T-helper 17 cell (primary cell): ENCODE data around the gene TRIM9. TPM values are rescaled to one million over a fixed set of nuclear protein-coding genes. Genes with fewer than 3 reads are reported as not detected.
A peak's percentile ranks its signal among the peaks of the same experiment; 100 is the strongest.
"Not testable (repeated sequence)": the region's sequence is repeated elsewhere in the genome, so short reads cannot be mapped to it uniquely, and the experiment has no call there.

Source experiments
- ATAC-seq: fragments of 150-1000 bp; cut with Tn5 transposase; 2 replicates; pipeline ENCODE4 v1.10.0; 2021; ENCODE audit warnings: mild to moderate bottlenecking, moderate library complexity
- DNase-seq, 3 donors: peaks; one replicate each; pipeline versions ENCODE4 v3.0.0 to v3.0.0-alpha.2; 2020 to 2021
- H3K9me3 ChIP-seq: one replicate; pipeline ENCODE4 v1.7.0; 2013; ENCODE audit warnings: low read length, mild to moderate bottlenecking; ENCODE audit not compliant: control insufficient read depth, poor library complexity, severe bottlenecking
- H3K27ac Mint-ChIP-seq: one replicate; pipeline ENCODE4 v1.8.0; 2022; ENCODE audit warnings: mild to moderate bottlenecking, moderate library complexity, mixed read lengths
- H3K27me3 Mint-ChIP-seq: one replicate; pipeline ENCODE4 v1.8.0; 2022; ENCODE audit warnings: mixed read lengths
- H3K36me3 Mint-ChIP-seq: one replicate; pipeline ENCODE4 v1.8.0; 2022; ENCODE audit warnings: low read depth, mixed read lengths
- H3K4me1 Mint-ChIP-seq: one replicate; pipeline ENCODE4 v1.8.0; 2022; ENCODE audit warnings: mild to moderate bottlenecking, mixed read lengths
- H3K4me3 Mint-ChIP-seq: one replicate; pipeline ENCODE4 v1.8.0; 2022; ENCODE audit warnings: mild to moderate bottlenecking, moderate library complexity, mixed read lengths
- total RNA-seq, 4 donors: library from RNA in 2 of 4; stranded (reverse) in 2 of 4; gene quantifications; one replicate each; pipeline ENCODE4 v1.2.3 and lab custom pipeline; 2022 to 2026

TRIM9 gene
- total RNA-seq, 2 donors from 2014 or later: 0.07 to 0.16 TPM

GRCh38 chr14:50954811-50955372 lies 140.0 kb downstream of the TRIM9 start:
- H3K4me3 Mint-ChIP-seq: no peak overlapping the region
- no peak overlapping the region for H3K27ac Mint-ChIP-seq
- DNase-seq (no peak), ATAC-seq (no peak)
- H3K9me3 ChIP-seq: no peaks in the 10 kb centered on the region
- peaks cover 4% of the 10 kb centered on the region for H3K4me1 Mint-ChIP-seq
- no peaks in the 10 kb centered on the region for H3K36me3 Mint-ChIP-seq
- H3K27me3 Mint-ChIP-seq: peaks cover 11% of the 10 kb centered on the region

- DNase-seq (no peak), ATAC-seq (no peak)
- peaks cover 9% of the 10 kb centered on the region for H3K27me3 Mint-ChIP-seq
- H3K4me1 Mint-ChIP-seq: peaks cover 4% of the 10 kb centered on the region
- H3K9me3 ChIP-seq: no peaks in the 10 kb centered on the region
- H3K27ac Mint-ChIP-seq: no peak overlapping the region
- no peak overlapping the region for H3K4me3 Mint-ChIP-seq
- no peaks in the 10 kb centered on the region for H3K36me3 Mint-ChIP-seq
Measured at GRCh38 chr14:50953502-50953901, 141.4 kb downstream of the TRIM9 start.

- Mint-ChIP-seq H3K27ac (no peak overlapping the region), H3K4me3 (no peak overlapping the region), H3K4me1 (peaks cover 4% of the 10 kb centered on the region), H3K27me3 (peaks cover 9% of the 10 kb centered on the region), H3K36me3 (no peaks in the 10 kb centered on the region)
- H3K9me3 ChIP-seq: no peaks in the 10 kb centered on the region
- ATAC-seq (no peak), DNase-seq (no peak)
Measured at GRCh38 chr14:50951032-50951431, 143.9 kb downstream of the TRIM9 start.

- H3K27ac Mint-ChIP-seq: no peak overlapping the region
- peaks cover 7% of the 10 kb centered on the region for H3K4me1 Mint-ChIP-seq
- no peak overlapping the region for H3K4me3 Mint-ChIP-seq
- DNase-seq (no peak), ATAC-seq (no peak)
- H3K9me3 ChIP-seq: no peaks in the 10 kb centered on the region
- peaks cover 2% of the 10 kb centered on the region for H3K36me3 Mint-ChIP-seq
- H3K27me3 Mint-ChIP-seq: peaks cover 17% of the 10 kb centered on the region
Measured at GRCh38 chr14:50948205-50948604, 146.7 kb downstream of the TRIM9 start.

- Mint-ChIP-seq H3K36me3 (peaks cover 2% of the 10 kb centered on the region), H3K27me3 (peaks cover 15% of the 10 kb centered on the region), H3K4me1 (peaks cover 10% of the 10 kb centered on the region), H3K4me3 (no peak overlapping the region), H3K27ac (no peak overlapping the region)
- no peak for ATAC-seq
- DNase-seq: no peak
- no peaks in the 10 kb centered on the region for H3K9me3 ChIP-seq
Measured at GRCh38 chr14:50947446-50947845, 147.5 kb downstream of the TRIM9 start.

GRCh38 chr14:50946234-50946935 lies 148.5 kb downstream of the TRIM9 start:
- H3K27me3 Mint-ChIP-seq: peaks cover 26% of the 10 kb centered on the region
- ATAC-seq: no peak

GRCh38 chr14:50944647-50945413 lies 150.1 kb downstream of the TRIM9 start:
- Mint-ChIP-seq H3K36me3 (peaks cover 8% of the 10 kb centered on the region), H3K4me1 (peaks cover 7% of the 10 kb centered on the region), H3K27ac (no peak overlapping the region), H3K4me3 (peak overlapping the region; percentile 91), H3K27me3 (peaks cover 31% of the 10 kb centered on the region)
- DNase-seq: no peak
- H3K9me3 ChIP-seq: no peaks in the 10 kb centered on the region
- peak; percentile 12 for ATAC-seq

More at GRCh38 chr14:50946234-50946935, 148.5 kb downstream of the TRIM9 start:
- Mint-ChIP-seq H3K4me1 (peaks cover 7% of the 10 kb centered on the region), H3K27ac (no peak overlapping the region), H3K4me3 (no peak overlapping the region), H3K36me3 (peaks cover 6% of the 10 kb centered on the region)
- no peak for DNase-seq
- no peaks in the 10 kb centered on the region for H3K9me3 ChIP-seq

- peaks cover 8% of the 10 kb centered on the region for H3K36me3 Mint-ChIP-seq
- peak in 2 of 3 donors; percentile 7 to 11 for DNase-seq
- H3K27me3 Mint-ChIP-seq: peaks cover 31% of the 10 kb centered on the region
- peak; percentile 50 for ATAC-seq
- H3K9me3 ChIP-seq: no peaks in the 10 kb centered on the region
- H3K4me1 Mint-ChIP-seq: peaks cover 7% of the 10 kb centered on the region
- peak within 1 kb of the TSS; percentile 91 for H3K4me3 Mint-ChIP-seq
- H3K27ac Mint-ChIP-seq: no peak within 1 kb of the TSS
Measured at GRCh38 chr14:50943943-50944646, 150.8 kb downstream of the TRIM9 start, which contains the start of gene PYGL. Gene PYGL (minus strand): TSS chr14:50944483. CDS start chr14:50944403, 80 bp downstream.

- no peak for ATAC-seq
- no peak overlapping the region for H3K27ac Mint-ChIP-seq
- peaks cover 7% of the 10 kb centered on the region for H3K4me1 Mint-ChIP-seq
- no peak for DNase-seq
- peaks cover 8% of the 10 kb centered on the region for H3K36me3 Mint-ChIP-seq
- peaks cover 31% of the 10 kb centered on the region for H3K27me3 Mint-ChIP-seq
- no peaks in the 10 kb centered on the region for H3K9me3 ChIP-seq
- H3K4me3 Mint-ChIP-seq: peak overlapping the region; percentile 77
Measured at GRCh38 chr14:50943261-50943942, 151.5 kb downstream of the TRIM9 start.

- H3K4me1 Mint-ChIP-seq, H3K36me3 Mint-ChIP-seq, ATAC-seq, DNase-seq, H3K4me3 Mint-ChIP-seq, H3K27ac Mint-ChIP-seq, H3K9me3 ChIP-seq: not testable (repeated sequence)
- H3K27me3 Mint-ChIP-seq: peaks cover 36% of the 10 kb centered on the region
Measured at GRCh38 chr14:50941638-50942037, 153.3 kb downstream of the TRIM9 start.

GRCh38 chr14:50941151-50941550 lies 153.8 kb downstream of the TRIM9 start:
- no peak overlapping the region for H3K4me3 Mint-ChIP-seq
- no peaks in the 10 kb centered on the region for H3K9me3 ChIP-seq
- H3K27me3 Mint-ChIP-seq: peaks cover 36% of the 10 kb centered on the region
- peaks cover 10% of the 10 kb centered on the region for H3K4me1 Mint-ChIP-seq
- H3K36me3 Mint-ChIP-seq: peaks cover 8% of the 10 kb centered on the region
- no peak overlapping the region for H3K27ac Mint-ChIP-seq
- ATAC-seq (no peak), DNase-seq (no peak)

GRCh38 chr14:50937800-50938199 lies 157.1 kb downstream of the TRIM9 start:
- Mint-ChIP-seq H3K4me1 (peaks cover 3% of the 10 kb centered on the region), H3K27ac (no peak overlapping the region), H3K4me3 (no peak overlapping the region), H3K36me3 (peaks cover 5% of the 10 kb centered on the region), H3K27me3 (peaks cover 37% of the 10 kb centered on the region)
- H3K9me3 ChIP-seq: no peaks in the 10 kb centered on the region
- ATAC-seq: no peak
- DNase-seq: no peak
